ENCODE measurements around the gene SSC5D.

Gene SSC5D

GRCh38 chr19:55455576-55456235, 32.5 kb upstream of the SSC5D start:
- DNase-seq, result no peak

DNA sequence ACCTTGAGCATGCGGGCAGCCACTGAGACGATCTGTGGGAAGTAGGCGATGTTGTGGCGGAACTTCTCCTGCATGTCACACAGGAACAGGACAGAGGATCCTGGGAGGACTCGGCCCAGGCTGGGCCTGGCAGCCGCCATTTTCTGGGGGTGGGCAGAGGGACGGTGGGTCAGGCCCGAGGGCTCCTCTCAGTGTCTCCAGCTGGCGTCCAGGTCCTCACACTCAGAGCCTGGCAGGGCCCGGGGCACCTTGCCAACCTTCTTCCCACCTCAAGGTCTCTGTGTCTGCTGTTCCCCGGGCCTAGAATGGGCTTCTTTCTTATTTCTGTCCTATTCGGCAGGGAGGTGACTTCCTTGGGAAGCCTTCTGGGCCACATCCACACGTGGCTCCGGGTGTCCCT, 31.9 kb upstream of the SSC5D start:
- no peak for DNase-seq

DNA sequence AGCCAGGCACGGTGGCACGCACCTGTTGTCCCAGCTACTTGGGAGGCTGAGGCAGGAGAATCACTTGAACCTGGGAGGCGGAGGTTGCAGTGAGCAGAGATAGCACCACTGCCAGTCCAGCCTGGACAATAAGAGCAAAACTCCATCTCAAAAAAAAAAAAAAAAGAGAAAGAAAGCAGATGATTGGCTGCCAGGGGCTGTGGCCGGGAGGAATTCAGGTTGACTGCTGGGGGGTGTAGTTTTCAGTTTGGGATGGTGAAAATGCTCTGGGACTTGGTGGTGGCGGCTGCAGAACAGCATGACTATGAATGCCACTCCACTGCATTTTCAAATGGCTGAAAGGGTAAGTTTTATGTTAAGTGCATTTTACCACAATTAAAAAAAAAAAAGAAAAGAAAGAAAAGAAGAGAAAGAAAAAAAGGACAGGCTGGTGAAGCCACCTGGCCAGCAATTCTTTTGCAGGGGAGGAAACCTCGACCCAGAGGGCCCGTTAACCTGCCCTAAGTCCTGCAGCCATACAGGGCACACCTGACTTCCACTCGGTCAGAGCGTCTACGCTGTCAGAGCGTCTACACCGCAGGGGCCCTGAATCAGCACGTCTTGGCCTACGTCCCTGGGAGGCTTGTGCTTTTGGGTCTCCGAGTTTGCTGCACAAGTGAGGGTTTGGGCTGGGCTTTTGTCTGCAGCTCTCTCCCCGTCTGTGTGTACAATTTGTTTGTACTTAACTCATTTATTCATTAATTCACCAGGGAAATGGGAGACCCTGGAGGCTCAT, 30.4 kb upstream of the SSC5D start:
- DNase-seq, result no peak

DNA sequence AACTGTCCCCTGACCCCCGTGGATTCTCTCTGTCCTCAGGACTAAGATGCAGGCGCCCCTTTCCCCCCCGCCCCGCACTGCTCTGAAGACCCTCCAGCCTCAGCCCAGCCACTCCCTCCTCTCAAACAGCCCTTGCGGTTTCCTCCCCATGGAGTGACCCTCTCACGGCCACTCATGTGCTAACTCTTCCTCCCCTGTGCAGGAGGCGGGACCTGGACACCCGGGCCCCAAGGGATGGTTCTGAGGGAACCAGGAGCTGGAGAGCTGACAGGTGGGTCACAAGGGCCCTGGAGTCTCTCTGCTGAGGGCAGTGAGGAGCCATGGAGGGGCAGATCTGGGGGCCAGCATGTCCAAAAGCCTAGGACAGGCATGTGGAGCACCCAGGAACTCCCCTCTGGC, 28.7 kb upstream of the SSC5D start:
- DNase-seq, result no peak

DNA sequence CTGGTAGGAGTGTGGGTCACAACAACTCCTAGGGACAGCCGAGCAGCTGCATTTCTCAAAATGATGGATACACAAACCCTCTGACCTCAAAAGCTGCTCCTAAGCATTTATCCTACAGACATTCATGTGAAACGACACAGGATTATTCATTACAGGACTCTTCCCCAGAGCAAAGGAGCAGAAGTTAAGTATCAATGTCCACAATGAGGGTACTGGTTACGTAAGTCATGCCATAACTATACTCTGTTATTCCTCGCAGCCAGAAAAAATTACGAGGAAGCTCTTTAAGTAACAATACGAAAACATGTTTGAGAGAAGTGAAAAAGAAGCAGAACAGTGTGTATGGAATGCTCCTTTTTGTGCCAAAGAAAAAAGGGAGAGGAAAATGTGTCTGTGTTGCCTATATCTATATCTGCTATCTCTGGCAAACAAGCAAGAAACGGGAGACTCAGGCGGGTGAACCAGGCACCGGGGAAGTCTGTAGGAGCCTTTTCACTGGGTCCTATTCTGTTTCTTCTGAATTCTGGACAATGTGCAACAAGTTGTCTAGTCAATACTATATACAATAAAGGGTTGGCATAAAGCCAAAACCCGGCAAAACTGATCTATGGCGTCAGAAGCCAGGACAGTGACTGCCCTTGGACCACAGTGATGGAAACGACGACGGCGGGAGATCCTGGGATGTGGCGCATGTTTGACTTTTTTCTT, 28.1 kb upstream of the SSC5D start:
- no peak for DNase-seq

DNA sequence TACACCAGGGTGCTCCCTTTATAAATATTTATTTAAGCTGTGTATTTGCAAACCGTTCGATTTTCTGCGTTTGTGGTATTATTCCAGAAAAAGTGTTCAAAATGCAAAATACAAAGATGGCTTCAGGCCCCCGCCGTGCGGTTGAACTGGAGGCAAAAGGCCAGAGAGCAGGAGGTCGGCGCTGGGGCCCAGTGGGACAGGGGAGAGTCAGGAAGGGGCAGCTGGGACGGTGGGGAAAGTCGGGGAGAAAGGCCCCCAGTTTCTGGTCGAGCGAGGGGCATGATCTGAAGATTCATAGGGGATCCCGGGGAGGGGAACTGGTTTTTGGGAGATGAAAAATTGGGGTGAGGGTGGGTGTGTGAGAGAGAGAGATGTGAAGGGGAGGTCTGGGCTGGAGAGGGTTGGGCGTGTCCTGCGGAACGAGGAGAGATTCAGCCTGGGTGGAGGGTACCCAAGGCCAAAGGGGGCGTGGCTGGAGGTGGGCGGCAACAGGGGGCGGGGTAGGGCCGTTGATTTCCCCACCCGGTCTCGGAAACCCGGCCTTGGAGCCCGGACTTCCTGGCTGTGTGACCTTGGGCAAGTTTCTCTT, 27.5 kb upstream of the SSC5D start:
- peak; percentile 46 for DNase-seq

- DNase-seq, result peak; percentile 100
These were observed 26.8 kb upstream of the SSC5D start, which contains the start of gene ISOC2 for GRCh38 chr19:55461259-55461973. Gene ISOC2, minus strand, starts transcription at chr19:55461642. Its CDS starts 5,156 bp downstream, at chr19:55456486.

- DNase-seq, result no peak
These were observed 26.1 kb upstream of the SSC5D start for GRCh38 chr19:55461974-55462626.

- no peak for DNase-seq
These were observed 25.5 kb upstream of the SSC5D start for GRCh38 chr19:55462722-55463121.

DNA sequence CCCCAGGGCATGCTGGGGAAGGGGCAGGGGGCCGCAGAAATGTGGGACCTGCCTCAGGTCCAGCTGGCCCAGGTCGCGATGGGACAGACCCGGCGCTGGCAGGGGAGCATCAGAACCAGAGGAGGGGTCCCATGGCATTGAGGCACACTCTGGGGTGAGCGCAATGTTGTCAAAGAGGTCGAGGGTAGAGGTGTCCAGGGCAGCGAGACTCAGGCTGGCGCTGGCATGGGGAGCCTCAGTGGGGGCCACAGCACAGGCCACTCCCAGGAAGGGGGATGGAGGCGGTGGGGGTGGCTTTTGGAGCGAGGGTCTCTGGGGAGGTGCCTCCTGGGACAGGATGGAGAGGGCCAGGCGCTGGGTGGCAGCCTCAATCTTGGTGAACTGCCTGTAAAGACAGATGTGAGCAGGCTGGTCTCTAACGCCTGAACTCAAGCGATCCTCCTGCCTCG, 24.6 kb upstream of the SSC5D start:
- DNase-seq, result no peak

GRCh38 chr19:55464039-55464661, 24.1 kb upstream of the SSC5D start:
- DNase-seq, result no peak

DNA sequence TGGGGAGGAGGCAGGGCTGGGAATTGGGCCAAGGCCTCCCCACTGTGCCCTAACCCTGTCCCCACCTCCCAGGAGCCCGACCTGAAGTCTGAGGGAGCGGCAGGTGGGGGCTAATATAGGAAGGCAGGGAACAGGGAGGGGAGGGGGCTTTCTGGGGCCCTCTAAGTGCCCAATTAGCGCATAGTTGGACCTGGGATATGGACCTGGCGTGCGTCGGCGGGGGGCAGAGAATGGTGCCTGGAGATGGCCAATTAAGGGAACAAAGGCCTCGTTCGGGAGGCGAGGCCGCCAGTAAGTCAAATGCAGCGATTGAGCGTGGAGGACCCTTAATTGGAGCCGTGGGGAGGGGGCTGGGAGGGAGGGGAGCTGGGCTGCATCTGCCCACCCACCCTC, 23.6 kb upstream of the SSC5D start, which contains the start of gene C19orf85:
Gene C19orf85 (minus strand): TSS at position 90 of the 393 bp plus-strand sequence. CDS start 197 bp downstream, outside the sequence.
- DNase-seq, result no peak

GRCh38 chr19:55465460-55466240, 22.6 kb upstream of the SSC5D start:
- no peak for DNase-seq

DNA sequence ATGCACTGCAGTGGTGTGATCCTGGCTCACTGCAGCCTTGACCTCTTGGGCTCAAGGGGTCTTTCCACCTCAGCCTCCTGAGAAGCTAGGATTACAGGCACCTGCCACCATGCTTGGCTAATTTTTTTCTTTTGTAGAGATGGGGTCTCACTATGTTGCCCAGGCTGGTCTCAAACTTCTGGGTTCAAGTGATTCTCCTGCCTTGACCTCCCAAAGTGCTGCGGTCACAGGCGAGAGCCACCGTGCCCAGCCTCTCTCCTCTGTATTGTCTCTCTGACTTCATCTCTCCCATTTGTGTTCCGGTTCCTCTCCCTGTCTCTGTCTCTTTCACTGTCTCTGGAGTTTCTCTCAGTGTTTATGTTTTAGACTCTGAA, 22.0 kb upstream of the SSC5D start:
- DNase-seq, result no peak

DNA sequence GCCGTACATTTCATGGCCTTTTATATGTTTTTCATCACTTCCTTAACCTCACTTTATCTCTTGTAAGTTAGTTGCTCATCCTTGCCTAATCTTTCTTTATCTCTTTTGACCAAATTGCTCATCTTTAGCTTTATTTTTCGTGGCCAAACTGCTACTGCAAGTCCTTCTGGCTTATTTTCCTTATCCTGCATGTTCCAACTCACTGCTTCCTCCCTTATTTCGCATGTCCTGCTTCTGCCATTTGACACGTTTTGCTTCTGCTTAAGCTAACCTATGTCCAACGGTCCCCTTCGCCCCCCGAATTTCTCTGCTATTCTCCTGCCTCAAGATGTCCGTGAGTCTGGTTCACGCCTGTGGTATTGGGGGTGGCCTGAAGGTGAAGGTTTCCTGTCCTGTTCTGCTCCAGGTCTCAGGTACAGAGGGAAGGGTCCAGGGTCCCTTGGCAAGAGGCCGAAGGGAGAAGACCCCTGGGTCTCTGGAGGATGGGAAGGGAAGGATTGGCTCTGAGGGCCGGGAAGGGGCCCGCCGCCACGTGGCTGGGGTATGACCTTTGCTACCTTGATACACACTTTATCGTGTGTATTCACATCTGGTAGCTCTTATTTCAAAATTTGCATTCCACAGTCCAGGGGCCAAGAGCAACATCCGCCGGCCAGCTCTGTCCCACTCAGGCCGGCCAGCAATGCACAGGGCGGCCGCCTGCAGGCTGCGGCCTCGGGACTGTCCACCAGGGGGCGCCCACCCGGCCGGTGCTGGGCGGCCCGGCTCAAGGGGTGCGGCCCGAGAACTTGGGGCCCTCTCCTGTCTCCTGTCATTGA, 20.8 kb upstream of the SSC5D start:
- DNase-seq, result peak; percentile 51

GRCh38 chr19:55468054-55468393, 20.2 kb upstream of the SSC5D start:
- no peak for DNase-seq

DNA sequence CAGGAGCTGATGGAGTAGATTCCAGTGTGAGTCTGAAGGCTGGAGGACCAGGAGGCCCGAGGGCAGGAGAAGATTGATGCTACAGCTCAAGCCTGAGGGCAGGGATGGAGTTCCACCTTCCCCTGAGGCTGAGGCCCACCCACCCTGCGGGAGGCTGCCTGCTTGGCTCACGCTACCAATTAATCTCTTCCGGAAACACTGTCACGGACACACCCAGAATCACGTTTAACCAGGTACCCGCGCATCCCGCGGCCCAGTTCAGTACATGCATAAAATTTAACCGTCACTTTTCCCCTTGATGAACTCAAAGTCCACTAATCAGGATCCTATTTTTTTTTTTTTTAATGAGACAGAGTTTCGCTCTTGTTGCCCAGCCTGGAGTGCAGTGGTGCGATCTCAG, 17.0 kb upstream of the SSC5D start:
- no peak for DNase-seq

GRCh38 chr19:55472463-55472862, 15.8 kb upstream of the SSC5D start:
- DNase-seq, result no peak

GRCh38 chr19:55473225-55474012, 14.8 kb upstream of the SSC5D start:
- no peak for DNase-seq
